K562 (cell line): Measurements from ENCODE around the gene SEC61A2. TPM values are rescaled to one million over a fixed set of nuclear protein-coding genes. Genes with fewer than 3 reads are reported as not detected.
A peak's percentile ranks its signal among the peaks of the same experiment; 100 is the strongest.

Source experiments
- ATF1 ChIP-seq, 2 experiments: fragments of 450-650 bp in 1 of 2; IDR thresholded peaks; 2 replicates each; pipeline ENCODE4 v1.6.1; 2016; ENCODE audit warnings: missing compliant biosample characterization in 1 of 2, missing genetic modification characterization in 1 of 2
- ATF7 ChIP-seq: fragments of 450-650 bp; IDR thresholded peaks from 2 replicates; pipeline ENCODE4 v1.7.1; 2014; ENCODE audit warnings: mild to moderate bottlenecking, moderate library complexity
- E2F4 ChIP-seq: sonication (generic); formaldehyde crosslinking; IDR thresholded peaks from 2 replicates; pipeline ENCODE4 v1.8.0; 2022; ENCODE audit warnings: mild to moderate bottlenecking, low read depth, missing genetic modification reagents
- ETV1 ChIP-seq: fragments of 450-650 bp; conservative IDR thresholded peaks from 2 replicates; pipeline ENCODE4 v1.6.1; 2016; ENCODE audit warnings: missing genetic modification characterization, control low read depth, low read depth, missing compliant biosample characterization
- FOSL1 ChIP-seq: fragments of 200-800 bp; sonication (Bioruptor generic); conservative IDR thresholded peaks from 2 replicates; pipeline ENCODE4 v1.6.1; 2016; ENCODE audit warnings: missing genetic modification characterization, missing compliant biosample characterization
- GABPA ChIP-seq: fragments of 200-800 bp; sonication (Bioruptor generic); conservative IDR thresholded peaks from 2 replicates; pipeline ENCODE4 v1.6.1; 2016; ENCODE audit warnings: low read depth, missing genetic modification characterization, missing compliant biosample characterization
- HIVEP1 ChIP-seq: fragments of 250-450 bp; sonication (Bioruptor Pico); IDR thresholded peaks from 2 replicates; pipeline ENCODE4 v1.4.0; 2020; ENCODE audit warnings: mild to moderate bottlenecking
- NCOR1 ChIP-seq: fragments of 450-650 bp; IDR thresholded peaks from 2 replicates; pipeline ENCODE4 v1.6.1; 2016; ENCODE audit warnings: mild to moderate bottlenecking, moderate library complexity
- NRF1 ChIP-seq, 2 experiments: fragments of 450-650 bp; IDR thresholded peaks in 1 of 2; conservative IDR thresholded peaks in 1 of 2; 2 replicates each; pipeline ENCODE4 v1.6.1; 2014; ENCODE audit warnings: mild to moderate bottlenecking in 2 of 2
- RBFOX2 ChIP-seq: fragments of 200-400 bp; formaldehyde crosslinking; IDR thresholded peaks from 2 replicates; pipeline ENCODE4 v1.6.1; 2017; ENCODE audit warnings: low read depth, mild to moderate bottlenecking, low read length, moderate library complexity
- SMARCC2 ChIP-seq: fragments of 450-650 bp; IDR thresholded peaks from 2 replicates; pipeline ENCODE4 v1.6.1; 2017; ENCODE audit warnings: antibody characterized with exemption, moderate library complexity, mild to moderate bottlenecking, low read depth
- THAP7 ChIP-seq: fragments of 250-450 bp; sonication (Bioruptor Pico); IDR thresholded peaks from 2 replicates; pipeline ENCODE4 v1.5.0; 2021
- TRIM25 ChIP-seq: fragments of 450-650 bp; IDR thresholded peaks from 2 replicates; pipeline ENCODE4 v1.7.0; 2016; ENCODE audit warnings: borderline replicate concordance
- ZBTB1 ChIP-seq: sonication (generic); formaldehyde crosslinking; IDR thresholded peaks from 2 replicates; pipeline ENCODE4 v1.8.1; 2023; ENCODE audit warnings: missing genetic modification reagents, low read depth, mild to moderate bottlenecking, borderline replicate concordance
- ZKSCAN1 ChIP-seq: fragments of 150-350 bp; IDR thresholded peaks from 2 replicates; pipeline ENCODE4 v1.6.1; 2016; ENCODE audit warnings: low read depth, low read length
- ZNF354B ChIP-seq: fragments of 250-450 bp; sonication (Bioruptor Pico); IDR thresholded peaks from 2 replicates; pipeline ENCODE4 v1.4.0; 2020
- ZNF444 ChIP-seq: fragments of 250-450 bp; sonication (Bioruptor Pico); IDR thresholded peaks from 2 replicates; pipeline ENCODE4 v1.4.0; 2020; ENCODE audit warnings: mild to moderate bottlenecking, moderate library complexity
- ZNF695 ChIP-seq: fragments of 450-650 bp; formaldehyde crosslinking; IDR thresholded peaks from 2 replicates; pipeline ENCODE4 v1.4.0; 2020; ENCODE audit warnings: mild to moderate bottlenecking, moderate library complexity
- polyA plus RNA-seq, 8 experiments: library from polyadenylated mRNA; depleted of rRNA in 4 of 8; stranded (reverse) in 5 of 8; unstranded in 3 of 8; fragments of >200 nt; fragmentation: Nextera tagmentation in 2 of 8; fragmentation: Illumina TruSeq in 1 of 8; extraction: Ambion mirVana in 2 of 8; extraction: Trizol in 1 of 8; gene quantifications; 2 replicates each; pipeline versions ENCODE4 v1.2.1 to v1.2.3, GENCODE V29; 2011 to 2014; ENCODE audit warnings: inconsistent platforms in 1 of 8, missing spikeins in 1 of 8
- total RNA-seq, 7 experiments: library from RNA; depleted of rRNA in 6 of 7; stranded (reverse); fragments of >200 nt in 6 of 7; fragmentation: Illumina TruSeq in 2 of 7; extraction: Trizol in 2 of 7; gene quantifications; 2 replicates each; pipeline versions ENCODE4 v1.2.1 to v1.2.3, GENCODE V29; 2011 to 2021; ENCODE audit warnings: low replicate concordance in 1 of 7
- TF ChIP-seq, protein P1 (sequence below): fragments of 250-450 bp; sonication (Bioruptor Pico); IDR thresholded peaks from 2 replicates; pipeline ENCODE4 v1.8.0; 2022; ENCODE audit warnings: inconsistent platforms
- TF ChIP-seq, protein P2 (sequence below): fragments of 250-450 bp; sonication (Bioruptor Pico); IDR thresholded peaks from 2 replicates; pipeline ENCODE4 v1.8.0; 2021; ENCODE audit warnings: moderate library complexity, mild to moderate bottlenecking, inconsistent platforms

Gene SEC61A2
- total and polyA plus RNA-seq, 9 of the 15 experiments (the other 6 are each of a cell fraction or from before 2014, with no cell fraction given), result 1.2 to 9.7 (median 3.9) TPM

- TF ChIP-seq FOSL1 (tag), result peak; percentile 40; the same call in 1 of the 2 replicates
- TF ChIP-seq, protein P1, sequence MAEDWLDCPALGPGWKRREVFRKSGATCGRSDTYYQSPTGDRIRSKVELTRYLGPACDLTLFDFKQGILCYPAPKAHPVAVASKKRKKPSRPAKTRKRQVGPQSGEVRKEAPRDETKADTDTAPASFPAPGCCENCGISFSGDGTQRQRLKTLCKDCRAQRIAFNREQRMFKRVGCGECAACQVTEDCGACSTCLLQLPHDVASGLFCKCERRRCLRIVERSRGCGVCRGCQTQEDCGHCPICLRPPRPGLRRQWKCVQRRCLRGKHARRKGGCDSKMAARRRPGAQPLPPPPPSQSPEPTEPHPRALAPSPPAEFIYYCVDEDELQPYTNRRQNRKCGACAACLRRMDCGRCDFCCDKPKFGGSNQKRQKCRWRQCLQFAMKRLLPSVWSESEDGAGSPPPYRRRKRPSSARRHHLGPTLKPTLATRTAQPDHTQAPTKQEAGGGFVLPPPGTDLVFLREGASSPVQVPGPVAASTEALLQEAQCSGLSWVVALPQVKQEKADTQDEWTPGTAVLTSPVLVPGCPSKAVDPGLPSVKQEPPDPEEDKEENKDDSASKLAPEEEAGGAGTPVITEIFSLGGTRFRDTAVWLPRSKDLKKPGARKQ (CRISPR knock-in tag), result no peak
- TF ChIP-seq NRF1 (conservative IDR thresholded peaks at IDR 0.05 in 1 of 2, IDR thresholded peaks at IDR 0.05 in 1 of 2), result peak; percentile 72 to 75
- TF ChIP-seq ZNF444 (CRISPR knock-in tag), result no peak
- TF ChIP-seq THAP7 (CRISPR knock-in tag), result 0 out of 2 replicates have a peak, but pooled peaks have one; percentile 49
- no peak for TF ChIP-seq ZNF354B (CRISPR knock-in tag)
- peak; percentile 85 for TF ChIP-seq RBFOX2
- TF ChIP-seq SMARCC2, result no peak
- TF ChIP-seq TRIM25, result no peak
- TF ChIP-seq ETV1, result peak; percentile 92
- TF ChIP-seq, protein P2, sequence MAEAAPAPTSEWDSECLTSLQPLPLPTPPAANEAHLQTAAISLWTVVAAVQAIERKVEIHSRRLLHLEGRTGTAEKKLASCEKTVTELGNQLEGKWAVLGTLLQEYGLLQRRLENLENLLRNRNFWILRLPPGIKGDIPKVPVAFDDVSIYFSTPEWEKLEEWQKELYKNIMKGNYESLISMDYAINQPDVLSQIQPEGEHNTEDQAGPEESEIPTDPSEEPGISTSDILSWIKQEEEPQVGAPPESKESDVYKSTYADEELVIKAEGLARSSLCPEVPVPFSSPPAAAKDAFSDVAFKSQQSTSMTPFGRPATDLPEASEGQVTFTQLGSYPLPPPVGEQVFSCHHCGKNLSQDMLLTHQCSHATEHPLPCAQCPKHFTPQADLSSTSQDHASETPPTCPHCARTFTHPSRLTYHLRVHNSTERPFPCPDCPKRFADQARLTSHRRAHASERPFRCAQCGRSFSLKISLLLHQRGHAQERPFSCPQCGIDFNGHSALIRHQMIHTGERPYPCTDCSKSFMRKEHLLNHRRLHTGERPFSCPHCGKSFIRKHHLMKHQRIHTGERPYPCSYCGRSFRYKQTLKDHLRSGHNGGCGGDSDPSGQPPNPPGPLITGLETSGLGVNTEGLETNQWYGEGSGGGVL, result no peak
- TF ChIP-seq ZNF695 (CRISPR knock-in tag), result no peak
- TF ChIP-seq ZBTB1 (CRISPR knock-in tag), result no peak
- peak; percentile 58; the same call in 1 of the 2 replicates for TF ChIP-seq ATF7
- TF ChIP-seq ZKSCAN1, result 0 out of 2 replicates have a peak, but pooled peaks have one; percentile 66
- TF ChIP-seq E2F4, result no peak
- TF ChIP-seq NCOR1, result peak; percentile 34; the same call in 1 of the 2 replicates
- no peak for TF ChIP-seq ATF1 (CRISPR knock-in tag; IDR thresholded peaks at IDR 0.05)
- TF ChIP-seq ATF1 (tag; IDR thresholded peaks at IDR 0.05), result peak; percentile 83
- TF ChIP-seq GABPA, result peak; percentile 99
- no peak for TF ChIP-seq HIVEP1
Measured at GRCh38 chr10:12195603-12196506, 66.4 kb downstream of the SEC61A2 start, which contains the start of the genes CDC123 and NUDT5 (continued).
